Measurements from ENCODE around the gene RNF217. TPM values are rescaled to one million over a fixed set of nuclear protein-coding genes. Genes with fewer than 3 reads are reported as not detected.
"Not testable (repeated sequence)": the region's sequence is repeated elsewhere in the genome, so short reads cannot be mapped to it uniquely, and the experiment has no call there.

The RNF217 gene, protein sequence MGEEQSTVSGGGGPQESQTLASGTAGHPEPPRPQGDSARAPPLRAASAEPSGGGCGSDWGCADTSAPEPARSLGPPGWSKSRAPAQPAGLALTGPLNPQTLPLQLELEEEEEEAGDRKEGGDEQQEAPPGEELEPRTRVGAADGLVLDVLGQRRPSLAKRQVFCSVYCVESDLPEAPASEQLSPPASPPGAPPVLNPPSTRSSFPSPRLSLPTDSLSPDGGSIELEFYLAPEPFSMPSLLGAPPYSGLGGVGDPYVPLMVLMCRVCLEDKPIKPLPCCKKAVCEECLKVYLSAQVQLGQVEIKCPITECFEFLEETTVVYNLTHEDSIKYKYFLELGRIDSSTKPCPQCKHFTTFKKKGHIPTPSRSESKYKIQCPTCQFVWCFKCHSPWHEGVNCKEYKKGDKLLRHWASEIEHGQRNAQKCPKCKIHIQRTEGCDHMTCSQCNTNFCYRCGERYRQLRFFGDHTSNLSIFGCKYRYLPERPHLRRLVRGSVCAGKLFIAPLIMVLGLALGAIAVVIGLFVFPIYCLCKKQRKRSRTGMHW
- 13.6 and 39.7 TPM in 2 replicates for total RNA-seq (2014; rRNA removed; shearing (Covaris generic))

DNA sequence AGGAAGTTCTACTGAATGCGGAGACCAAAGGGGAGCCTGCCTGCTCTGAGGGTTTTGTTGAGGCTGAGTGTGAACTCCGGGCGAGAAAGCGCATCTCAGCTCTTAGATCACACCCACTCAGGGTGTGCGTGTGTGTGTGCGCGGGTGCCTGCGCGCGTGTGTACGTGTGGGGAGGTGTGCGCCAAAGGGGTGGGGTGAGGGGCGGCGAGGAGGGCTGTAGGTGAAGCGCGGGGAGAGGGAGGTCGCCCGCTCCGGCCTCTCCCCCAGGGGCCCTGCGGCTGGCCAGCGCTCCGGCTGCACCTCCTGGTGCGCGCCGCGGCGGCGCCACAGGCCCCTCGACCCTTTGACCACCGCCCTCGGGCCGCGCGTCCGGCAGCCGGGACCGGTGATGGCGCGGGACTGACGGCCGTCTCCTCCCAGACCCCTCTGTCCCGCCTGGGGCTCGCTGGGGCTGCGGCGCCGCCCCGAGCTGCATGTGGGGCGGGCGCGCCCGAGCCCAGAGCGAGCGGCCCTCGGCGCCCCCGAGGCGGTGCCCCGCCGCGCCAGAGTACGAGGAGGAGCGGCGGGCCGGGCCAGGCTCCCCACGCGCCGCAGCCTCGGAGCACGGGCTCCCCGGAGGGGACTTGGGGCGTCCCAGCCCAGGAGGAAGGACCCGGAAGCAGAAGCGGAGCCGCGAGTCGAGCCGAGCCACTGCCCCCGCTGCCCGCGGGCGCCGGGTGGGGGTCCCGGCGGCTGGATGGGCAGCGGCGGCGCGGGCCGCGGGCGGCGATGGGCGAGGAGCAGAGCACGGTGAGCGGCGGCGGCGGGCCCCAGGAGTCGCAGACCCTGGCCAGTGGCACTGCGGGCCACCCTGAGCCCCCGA lies at the start of gene RNF217:
TSS of gene RNF217 (plus strand) at position 661 of the 862 bp plus-strand sequence. CDS start at position 769, 108 bp downstream.
- DNase-seq (ENCODE audit: low read depth), result peak; percentile 55

DNA sequence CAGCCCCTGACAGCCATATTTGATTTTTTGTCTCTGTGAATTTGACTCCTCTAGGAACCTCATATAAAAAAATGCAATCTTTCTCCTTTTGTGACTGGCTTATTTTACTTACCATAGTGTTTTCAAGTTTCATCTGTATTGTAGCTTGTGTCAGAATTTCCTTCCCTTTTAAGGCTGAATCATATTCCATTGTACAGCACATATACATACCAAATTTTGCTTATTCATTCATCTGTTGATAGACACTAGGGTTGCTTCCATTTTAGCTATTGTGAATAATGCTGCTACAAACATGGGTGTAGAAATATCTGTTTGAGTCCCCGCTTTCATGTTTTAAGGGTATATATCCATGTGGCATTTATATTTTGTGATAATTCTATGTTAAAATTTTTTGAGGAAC lies 49.2 kb upstream of the RNF217 start:
- DNase-seq (ENCODE audit: low read depth), result no peak

DNA sequence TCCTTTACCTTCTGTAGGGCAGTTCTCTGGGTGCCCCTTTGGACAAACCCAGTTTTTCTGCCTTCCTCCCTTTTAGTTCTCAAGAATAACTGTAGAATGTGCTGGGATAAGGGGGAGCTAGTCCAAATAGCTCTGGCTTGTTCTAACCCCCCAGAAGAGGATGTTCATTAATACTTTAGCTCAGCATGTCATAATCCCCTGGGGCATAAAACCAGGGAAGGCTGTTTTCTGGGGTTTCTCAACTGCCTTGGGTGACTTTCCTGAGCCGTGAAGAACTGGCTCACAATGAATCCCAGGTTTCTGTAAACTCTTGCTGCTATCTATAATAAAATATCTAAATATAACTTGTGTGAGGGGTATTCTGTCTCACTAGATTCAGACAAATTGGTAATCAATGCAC lies 44.5 kb upstream of the RNF217 start:
- no peak for DNase-seq (ENCODE audit: low read depth)

DNA sequence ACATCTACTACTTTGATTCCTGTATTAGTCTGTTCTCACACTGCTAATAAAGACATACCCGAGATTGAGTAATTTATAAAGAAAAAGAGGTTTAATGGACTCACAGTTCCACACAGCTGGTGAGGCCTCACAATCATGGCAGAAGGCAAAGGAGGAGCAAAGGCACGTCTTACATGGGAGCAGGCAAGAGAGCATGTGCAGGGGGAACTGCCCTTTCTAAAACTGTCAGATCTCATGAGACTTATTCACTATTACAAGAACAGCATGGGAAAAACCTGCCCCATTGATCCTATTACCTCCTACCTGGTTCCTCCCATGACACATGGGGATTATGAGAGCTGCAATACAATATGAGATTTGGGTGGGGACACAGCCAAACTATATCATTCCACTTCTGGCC lies 42.5 kb upstream of the RNF217 start:
- DNase-seq (ENCODE audit: low read depth), result not testable (repeated sequence)

DNA sequence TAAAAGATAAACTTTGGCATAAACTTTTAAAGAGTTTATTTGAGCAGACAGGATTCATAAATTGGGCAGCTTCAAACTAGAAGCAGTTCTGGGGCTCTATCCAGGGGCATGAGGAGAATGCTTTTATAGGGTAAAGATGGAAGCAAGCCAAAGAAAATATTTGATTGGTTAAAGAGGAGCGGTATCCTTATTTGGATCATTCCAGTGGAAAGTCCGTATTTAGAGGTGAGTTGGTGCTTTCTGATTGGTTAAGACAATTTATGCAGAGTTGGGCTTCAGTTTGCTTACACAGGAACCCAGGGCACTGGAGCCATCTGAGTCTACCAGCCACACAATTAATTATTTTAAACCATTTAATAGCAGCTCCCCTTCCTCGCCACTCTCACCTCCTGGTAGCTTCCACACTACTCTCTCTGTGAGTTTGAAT lies 37.9 kb upstream of the RNF217 start:
- peak; percentile 20 for DNase-seq (ENCODE audit: low read depth)

DNA sequence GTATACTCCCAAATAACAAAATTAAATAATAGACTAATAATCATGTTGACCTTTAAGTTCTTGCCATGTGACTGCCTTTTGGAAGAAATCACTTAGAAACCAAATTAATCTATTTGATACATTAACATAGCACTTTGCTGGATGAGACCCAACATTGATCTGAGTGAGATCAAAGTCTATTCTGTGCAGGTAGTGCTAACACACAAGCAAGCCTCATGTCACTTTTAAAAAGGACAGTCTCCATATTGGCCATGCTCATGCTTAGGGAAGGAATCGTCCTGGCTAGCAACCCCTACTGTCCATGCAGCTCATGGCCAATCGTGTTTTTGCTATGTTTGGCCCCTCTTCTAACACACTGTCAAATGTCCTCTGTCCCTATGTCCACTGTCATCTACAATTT lies 35.8 kb upstream of the RNF217 start:
- no peak for DNase-seq (ENCODE audit: low read depth)

DNA sequence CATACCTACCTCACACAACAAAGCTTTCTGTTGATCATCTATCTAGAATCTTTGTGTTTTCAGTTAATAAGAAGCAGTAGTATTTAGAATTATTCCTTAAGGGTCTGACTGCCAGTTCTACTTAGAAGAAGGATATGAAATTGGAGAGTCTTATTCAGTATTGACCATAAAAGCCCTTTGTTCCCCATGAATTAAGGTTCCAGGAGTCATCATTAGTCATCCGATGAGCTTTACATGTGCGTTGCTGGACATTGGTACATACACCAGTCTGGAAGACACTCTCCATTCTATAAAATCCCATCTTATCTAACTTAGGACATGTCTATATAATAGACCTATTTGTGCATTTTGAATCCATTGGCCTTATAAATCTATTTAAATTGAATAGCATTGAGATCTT lies 34.4 kb upstream of the RNF217 start:
- DNase-seq (ENCODE audit: low read depth), result peak; percentile 71

DNA sequence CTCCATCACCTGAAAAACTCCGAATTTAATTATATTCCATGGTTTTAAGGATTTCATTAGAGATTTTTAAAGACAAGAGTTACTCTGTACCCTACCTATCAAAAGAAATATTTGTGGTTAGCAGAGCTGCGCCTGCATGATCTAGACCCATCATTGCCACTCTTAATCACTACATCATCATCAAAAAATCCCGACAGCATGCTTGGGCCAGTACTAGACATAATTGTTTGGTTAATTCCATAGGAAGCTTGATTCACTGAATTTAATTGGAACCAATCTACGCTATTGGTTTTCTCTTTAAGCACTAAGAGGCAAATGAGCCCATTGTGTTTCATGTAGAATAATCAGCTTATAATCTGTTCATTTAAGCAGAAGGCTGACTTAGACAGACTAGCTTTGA lies 33.4 kb upstream of the RNF217 start:
- DNase-seq (ENCODE audit: low read depth), result peak; percentile 68

DNA sequence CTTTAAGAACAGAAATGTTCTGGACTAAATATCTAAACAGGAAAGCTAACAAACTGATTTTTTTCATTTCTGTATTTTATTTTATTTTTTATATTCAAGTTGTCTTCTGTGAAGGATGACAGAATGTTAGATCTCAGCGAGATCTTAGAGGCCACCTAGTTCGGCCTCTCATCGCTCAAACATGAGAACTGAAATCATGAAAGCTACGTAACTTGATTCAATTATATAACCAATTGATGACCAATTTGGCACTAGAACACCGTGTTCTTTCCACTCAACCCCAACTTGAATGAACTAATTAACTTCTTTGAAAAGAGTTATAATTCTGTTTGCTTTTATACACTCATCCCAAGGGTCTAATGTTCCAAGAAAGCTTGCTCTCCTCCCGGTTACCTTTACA lies 24.6 kb upstream of the RNF217 start:
- no peak for DNase-seq (ENCODE audit: low read depth)

DNA sequence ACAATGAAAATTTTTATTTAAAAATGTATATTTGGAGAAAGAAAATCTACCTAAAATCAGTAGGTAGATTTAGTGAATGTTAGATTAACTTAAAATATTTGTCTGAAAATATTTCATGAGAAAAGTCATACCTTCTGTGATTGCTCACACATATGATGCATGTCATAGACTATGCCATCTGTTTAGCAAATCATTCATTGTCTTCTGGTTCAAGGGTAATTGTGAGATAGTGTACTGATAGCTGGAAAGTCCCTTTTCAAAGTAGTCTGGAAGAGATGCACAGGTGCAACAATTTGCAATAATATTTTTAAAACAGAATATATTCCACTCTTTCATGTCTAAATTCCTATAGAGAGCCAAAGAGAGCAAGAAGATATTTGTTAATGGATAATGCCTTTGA lies 21.0 kb upstream of the RNF217 start:
- no peak for DNase-seq (ENCODE audit: low read depth)

DNA sequence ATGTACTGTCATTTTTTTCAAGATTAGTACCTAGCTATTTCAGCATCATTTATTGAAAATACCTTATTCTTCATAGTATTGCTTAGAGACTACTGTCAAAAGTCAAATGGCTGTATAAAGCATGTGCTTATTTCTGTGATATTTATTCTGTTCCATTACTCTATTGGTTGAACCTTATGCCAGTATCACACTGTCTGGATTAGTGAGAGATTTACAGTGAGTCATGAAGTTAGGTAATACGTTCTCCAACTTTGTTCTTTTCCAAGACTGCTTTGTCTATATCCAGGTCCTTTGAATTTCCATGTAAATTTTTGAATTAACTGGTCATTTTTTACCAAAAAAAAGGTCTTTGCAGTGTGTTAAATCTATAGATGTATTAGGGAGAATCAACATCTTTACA lies 18.6 kb upstream of the RNF217 start:
- DNase-seq (ENCODE audit: low read depth), result no peak

DNA sequence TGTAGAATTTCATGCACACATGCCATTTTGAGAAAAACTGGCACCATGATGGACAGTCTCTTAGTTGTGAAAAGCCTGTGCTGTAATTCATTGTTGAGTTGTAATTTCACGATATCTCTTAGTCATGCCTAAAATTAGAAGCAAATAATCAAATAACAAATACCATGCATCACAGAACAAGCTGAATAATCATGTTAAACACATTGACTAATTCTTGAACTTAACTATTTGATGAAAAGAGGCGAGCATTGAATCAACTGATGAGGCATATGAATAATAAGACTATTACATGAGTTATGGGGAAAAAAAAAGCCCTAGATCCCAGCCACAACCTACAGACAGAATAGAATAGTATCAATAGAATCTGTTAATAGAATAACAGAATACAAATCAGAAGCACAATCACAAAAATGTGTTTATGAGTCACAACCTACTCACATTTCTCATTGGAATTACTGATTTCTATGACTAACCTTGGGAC lies 14.2 kb upstream of the RNF217 start:
- no peak for DNase-seq (ENCODE audit: low read depth)

DNA sequence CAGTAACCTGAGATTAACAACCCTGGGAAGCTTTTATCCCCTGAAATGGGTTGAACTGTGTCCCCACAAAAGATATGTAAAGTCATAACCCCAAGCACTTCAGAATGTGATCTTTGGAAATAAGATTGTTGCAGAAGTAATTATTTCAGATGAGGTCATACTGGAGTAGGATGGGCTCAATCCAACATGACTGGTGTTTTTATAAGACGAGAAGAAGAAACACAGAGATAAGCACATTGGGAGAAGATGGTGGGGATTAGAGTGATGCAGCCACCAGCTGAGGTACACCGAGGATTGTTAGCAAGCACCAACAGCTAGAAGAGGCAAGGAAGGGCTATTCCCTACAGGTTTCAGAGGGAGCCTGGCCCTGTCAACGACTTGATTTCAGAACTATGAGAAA lies 12.5 kb upstream of the RNF217 start:
- no peak for DNase-seq (ENCODE audit: low read depth)

DNA sequence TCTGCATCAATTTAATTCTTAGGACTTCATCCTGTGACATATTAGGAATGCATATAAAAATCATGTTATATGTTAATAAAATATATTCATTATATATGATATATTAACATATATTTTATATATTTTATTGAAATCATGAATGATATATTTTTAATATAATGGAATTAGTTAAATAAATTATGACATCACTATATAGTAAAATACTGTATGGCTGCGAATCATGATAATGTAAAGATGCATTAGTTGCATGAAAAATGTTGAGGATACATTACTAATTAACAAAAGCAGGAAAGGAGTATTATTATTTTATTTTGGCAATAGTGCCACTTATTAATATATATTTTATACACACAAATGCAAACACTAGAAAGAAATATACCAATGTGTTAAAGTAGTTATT lies 8.4 kb upstream of the RNF217 start:
- no peak for DNase-seq (ENCODE audit: low read depth)

DNA sequence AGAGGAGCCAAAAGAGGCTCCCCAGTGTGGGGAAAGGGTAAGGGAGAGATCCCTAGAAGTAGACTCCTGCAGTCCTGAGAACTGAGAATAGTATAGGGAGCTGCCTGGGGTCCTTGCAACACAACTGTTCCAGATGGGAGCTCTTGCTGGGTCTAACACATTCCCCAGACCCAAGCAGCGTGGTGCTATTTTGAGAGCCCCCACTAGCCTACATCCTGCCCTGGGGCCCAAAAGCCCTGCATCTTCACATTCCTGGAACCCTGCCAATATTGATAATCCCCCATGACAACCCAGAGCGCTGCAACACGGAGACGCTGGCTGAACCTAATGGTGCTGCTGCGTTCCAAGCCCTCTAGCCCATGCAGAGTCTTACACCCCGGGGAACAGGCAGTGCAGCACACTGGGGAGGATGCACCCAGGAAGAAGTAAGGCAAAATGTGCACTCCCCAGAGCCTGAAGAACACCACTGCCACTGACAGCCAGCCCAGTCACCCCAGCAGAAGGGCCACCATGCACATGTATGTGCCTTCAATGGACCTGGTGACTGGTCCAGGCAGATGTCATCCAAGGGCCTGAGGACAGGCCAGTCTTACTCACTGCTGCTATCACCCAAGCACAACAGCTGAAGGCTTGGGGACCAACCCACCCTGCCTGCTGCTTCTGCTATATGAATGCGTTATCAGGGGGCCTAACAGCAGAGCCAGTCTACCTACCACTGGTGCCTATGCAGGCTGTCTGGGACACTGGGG lies 7.0 kb upstream of the RNF217 start:
- no peak for DNase-seq (ENCODE audit: low read depth)

DNA sequence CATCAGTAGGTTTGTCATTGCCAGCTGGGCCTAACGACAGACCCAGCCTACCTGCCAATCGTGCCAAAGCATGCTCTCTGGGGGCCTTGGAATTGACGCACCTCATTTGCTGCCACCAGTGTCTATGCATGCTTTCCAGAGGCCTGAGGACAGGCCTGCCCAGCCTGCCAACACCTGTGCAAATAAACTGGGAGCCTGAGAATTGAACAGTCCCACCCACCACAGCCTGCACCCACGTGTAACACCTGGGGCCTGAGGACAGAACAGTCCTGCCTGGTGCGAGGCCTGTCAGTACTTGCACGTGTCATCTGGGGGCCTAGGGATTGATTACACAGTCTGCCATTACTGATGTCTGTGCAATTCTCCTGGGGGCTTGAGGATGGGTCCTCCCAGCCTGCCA lies 6.2 kb upstream of the RNF217 start:
- no peak for DNase-seq (ENCODE audit: low read depth)

DNA sequence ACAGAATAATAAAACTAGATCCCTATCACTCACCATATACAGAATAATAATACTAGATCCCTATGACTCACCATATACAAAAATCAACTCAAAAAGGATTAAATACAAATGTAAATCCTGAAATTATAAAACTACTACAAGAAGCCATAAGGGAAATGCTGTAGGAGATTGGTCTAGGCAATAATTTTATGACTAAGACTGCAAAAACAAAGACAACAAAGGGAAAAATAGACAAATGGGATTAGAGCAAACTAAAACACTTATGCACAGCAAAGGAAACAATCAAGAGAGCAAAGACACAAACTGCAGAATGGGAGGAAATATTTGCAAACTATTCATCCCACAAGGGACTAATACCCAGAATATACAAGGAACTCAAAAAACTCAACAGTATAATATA lies 4.1 kb upstream of the RNF217 start:
- no peak for DNase-seq (ENCODE audit: low read depth)

DNA sequence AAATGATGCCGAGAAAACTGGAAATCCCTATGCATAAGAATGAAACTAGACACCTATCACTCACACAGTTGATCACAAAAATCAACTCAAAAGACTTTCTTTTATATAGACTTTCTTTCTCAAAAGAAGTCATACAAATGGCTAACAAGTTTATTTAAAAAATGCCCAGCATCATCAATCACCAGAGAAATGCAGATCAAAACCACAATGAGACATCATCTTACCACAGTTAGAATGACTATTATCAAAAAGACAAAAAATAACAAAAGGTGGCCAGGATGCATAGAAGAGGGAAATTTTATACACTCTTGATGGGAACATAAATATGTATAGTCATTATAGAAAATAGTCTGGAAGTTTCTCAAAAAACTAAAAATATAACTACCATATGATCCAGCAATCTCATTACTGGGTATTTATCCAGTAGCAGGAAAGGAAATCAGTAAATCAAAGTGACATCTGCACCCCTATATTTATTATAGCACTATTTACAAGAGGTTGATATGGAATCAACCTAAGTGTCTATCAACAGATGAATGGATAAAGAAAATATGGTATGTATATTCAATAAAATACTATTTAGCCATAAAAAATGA lies 3.4 kb upstream of the RNF217 start:
- peak; percentile 60 for DNase-seq (ENCODE audit: low read depth)

DNA sequence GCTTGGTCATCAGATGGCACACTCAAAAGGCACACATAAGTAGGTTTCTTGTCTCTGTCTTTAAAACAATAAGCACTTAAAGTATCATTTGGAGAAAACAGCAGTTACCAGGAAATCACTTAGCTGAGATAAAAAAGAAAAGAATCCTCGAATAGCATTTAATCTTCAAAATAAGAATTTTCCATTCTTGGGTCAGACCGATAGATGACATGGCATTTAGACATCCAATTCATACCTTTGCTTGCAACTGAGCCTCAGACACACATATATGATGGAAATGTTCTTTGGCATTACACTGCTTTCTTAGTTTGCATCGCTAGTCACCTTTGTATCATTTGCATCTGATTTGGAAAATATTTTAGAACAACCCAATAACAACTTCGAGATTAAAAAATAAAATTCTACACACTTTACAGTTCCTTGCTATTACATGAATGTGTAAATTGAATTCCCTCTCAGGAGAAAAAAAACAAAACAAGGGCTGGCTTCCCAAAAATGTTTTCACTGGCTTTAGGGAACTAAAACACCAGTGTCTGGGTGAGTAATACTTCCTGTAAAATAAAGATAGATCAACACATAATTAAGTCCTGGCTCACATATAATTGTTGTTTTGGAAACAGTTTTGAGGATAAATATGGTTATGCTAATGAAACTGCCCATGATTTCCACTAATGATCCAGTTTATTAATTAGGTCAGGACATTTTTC lies 1.3 kb upstream of the RNF217 start:
- DNase-seq (ENCODE audit: low read depth), result no peak

DNA sequence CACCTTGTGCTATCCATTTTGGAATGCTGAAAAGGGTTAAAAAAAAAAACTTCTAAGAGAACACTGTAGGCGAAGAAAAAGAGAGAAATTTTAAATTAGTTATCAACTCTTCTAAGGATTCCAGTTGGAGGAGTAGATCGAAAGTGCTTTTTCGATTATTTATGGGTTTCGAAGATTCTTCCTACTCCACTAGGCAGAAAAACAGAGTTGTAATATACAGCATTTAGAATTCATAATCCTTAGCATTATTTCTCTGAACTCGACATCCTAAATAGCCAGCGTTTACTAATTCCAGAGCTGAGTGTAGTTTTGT lies 817 bp upstream of the RNF217 start:
- DNase-seq (ENCODE audit: low read depth), result no peak
